Smooth muscle cell (in vitro differentiated cells): ENCODE data around the gene LDLRAD4. TPM values are rescaled to one million over a fixed set of nuclear protein-coding genes. Genes with fewer than 3 reads are reported as not detected.

Experiments
- DNase-seq: peaks from one replicate; lab custom pipeline; 2025; ENCODE audit not compliant: unreplicated experiment; lab: John Stamatoyannopoulos, UW
- H2AFZ ChIP-seq: fragments of 200-600 bp; sonication (generic); 2 replicates; pipeline ENCODE4 v1.6.0; 2016; ENCODE audit warnings: antibody characterized with exemption, low read depth, mild to moderate bottlenecking
- H3F3A ChIP-seq: fragments of 200-600 bp; sonication (generic); 2 replicates; pipeline ENCODE4 v1.6.0; 2017; ENCODE audit warnings: antibody characterized with exemption, low read depth
- H3K27ac ChIP-seq: fragments of 200-600 bp; sonication (generic); 2 replicates; pipeline ENCODE4 v1.5.1; 2016; ENCODE audit warnings: low read depth, mild to moderate bottlenecking
- H3K27me3 ChIP-seq: fragments of 200-600 bp; sonication (generic); 2 replicates; pipeline ENCODE4 v1.6.1; 2016; ENCODE audit warnings: low read depth, mild to moderate bottlenecking
- H3K36me3 ChIP-seq: fragments of 200-600 bp; sonication (generic); 2 replicates; pipeline ENCODE4 v1.5.1; 2016; ENCODE audit warnings: low read depth
- H3K4me1 ChIP-seq: fragments of 200-600 bp; sonication (generic); 2 replicates; pipeline ENCODE4 v1.5.1; 2016; ENCODE audit warnings: low read depth
- H3K4me2 ChIP-seq: fragments of 200-600 bp; sonication (generic); 2 replicates; pipeline ENCODE4 v1.6.0; 2016; ENCODE audit warnings: mild to moderate bottlenecking
- H3K4me3 ChIP-seq: fragments of 200-600 bp; sonication (generic); 2 replicates; pipeline ENCODE4 v1.5.1; 2016; ENCODE audit warnings: mild to moderate bottlenecking
- H3K79me2 ChIP-seq: fragments of 200-600 bp; sonication (generic); 2 replicates; pipeline ENCODE4 v1.6.0; 2016; ENCODE audit warnings: low read depth, mild to moderate bottlenecking
- H3K9ac ChIP-seq: fragments of 200-600 bp; sonication (generic); 2 replicates; pipeline ENCODE4 v1.6.0; 2016; ENCODE audit warnings: low read depth
- H3K9me3 ChIP-seq: fragments of 200-600 bp; sonication (generic); replicated peaks from 2 replicates; pipeline ENCODE4 v1.5.1; 2016; ENCODE audit warnings: low read depth
- H4K20me1 ChIP-seq: fragments of 200-600 bp; sonication (generic); 2 replicates; pipeline ENCODE4 v1.6.0; 2016; ENCODE audit warnings: low read depth
- WGBS: methylation state at CpG from one replicate; pipeline ENCODE4 v1.1.7; 2016; ENCODE audit warnings: low lambda C conversion rate; 5-methylcytosine and 5-hydroxymethylcytosine counted together
- polyA plus RNA-seq: library from polyadenylated mRNA; unstranded; fragments of >200 nt; fragmentation: Nextera tagmentation; extraction: Ambion mirVana; gene quantifications from 2 replicates; pipeline ENCODE4 v1.2.1, GENCODE V29; 2016
- total RNA-seq: library from RNA; depleted of rRNA; stranded (reverse); fragments of >200 nt; gene quantifications from 2 replicates; pipeline ENCODE4 v1.2.3, GENCODE V29; 2014
- TF ChIP-seq, protein P1 (sequence below): fragments of 200-600 bp; sonication (generic); IDR thresholded peaks from 2 replicates; pipeline ENCODE4 v1.5.1; 2017; ENCODE audit warnings: borderline replicate concordance, mild to moderate bottlenecking, antibody characterized with exemption; ENCODE audit not compliant: insufficient read depth, poor library complexity, severe bottlenecking

The LDLRAD4 gene
- total and polyA plus RNA-seq, 2 experiments from 2014 or later = 36.2 to 48.3 TPM

DNA sequence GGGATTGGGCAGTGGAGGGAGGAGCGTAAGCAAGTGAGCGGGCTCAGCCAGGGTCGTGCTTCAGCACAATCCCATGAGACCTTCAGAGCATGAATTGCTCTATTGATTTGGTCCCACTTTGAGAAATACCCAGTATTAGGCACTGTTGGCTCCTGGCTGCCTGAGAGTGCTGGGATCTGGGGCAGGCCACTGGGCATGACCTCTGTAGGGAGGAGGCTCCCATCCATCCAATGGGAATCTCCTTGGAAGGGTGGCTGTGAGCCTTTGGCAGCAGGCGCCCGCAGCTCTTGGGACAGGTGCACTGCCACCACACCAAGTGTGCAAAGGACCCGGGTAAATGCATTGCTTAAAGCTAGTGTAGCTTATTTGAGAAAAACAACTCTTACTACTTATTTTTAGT is 137.5 kb downstream of the LDLRAD4 start:
- Histone ChIP-seq H3K9ac (no peak overlapping the region), H3K79me2 (peaks cover 97% of the 10 kb centered on the region), H3K27ac (no peak overlapping the region), H3K4me1 (no peaks in the 10 kb centered on the region), H3K27me3 (no peaks in the 10 kb centered on the region), H3K9me3 (no peaks in the 10 kb centered on the region), H4K20me1 (peaks cover 61% of the 10 kb centered on the region), H3K4me3 (no peak overlapping the region), H3K36me3 (no peaks in the 10 kb centered on the region), H3F3A (no peaks in the 10 kb centered on the region), H3K4me2 (no peak overlapping the region), H2AFZ (no peak overlapping the region)
- WGBS = 97% methylated on average over 6 of the region's 6 CpGs
- no peak for DNase-seq
- TF ChIP-seq, protein P1, sequence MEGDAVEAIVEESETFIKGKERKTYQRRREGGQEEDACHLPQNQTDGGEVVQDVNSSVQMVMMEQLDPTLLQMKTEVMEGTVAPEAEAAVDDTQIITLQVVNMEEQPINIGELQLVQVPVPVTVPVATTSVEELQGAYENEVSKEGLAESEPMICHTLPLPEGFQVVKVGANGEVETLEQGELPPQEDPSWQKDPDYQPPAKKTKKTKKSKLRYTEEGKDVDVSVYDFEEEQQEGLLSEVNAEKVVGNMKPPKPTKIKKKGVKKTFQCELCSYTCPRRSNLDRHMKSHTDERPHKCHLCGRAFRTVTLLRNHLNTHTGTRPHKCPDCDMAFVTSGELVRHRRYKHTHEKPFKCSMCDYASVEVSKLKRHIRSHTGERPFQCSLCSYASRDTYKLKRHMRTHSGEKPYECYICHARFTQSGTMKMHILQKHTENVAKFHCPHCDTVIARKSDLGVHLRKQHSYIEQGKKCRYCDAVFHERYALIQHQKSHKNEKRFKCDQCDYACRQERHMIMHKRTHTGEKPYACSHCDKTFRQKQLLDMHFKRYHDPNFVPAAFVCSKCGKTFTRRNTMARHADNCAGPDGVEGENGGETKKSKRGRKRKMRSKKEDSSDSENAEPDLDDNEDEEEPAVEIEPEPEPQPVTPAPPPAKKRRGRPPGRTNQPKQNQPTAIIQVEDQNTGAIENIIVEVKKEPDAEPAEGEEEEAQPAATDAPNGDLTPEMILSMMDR = no peak

DNA sequence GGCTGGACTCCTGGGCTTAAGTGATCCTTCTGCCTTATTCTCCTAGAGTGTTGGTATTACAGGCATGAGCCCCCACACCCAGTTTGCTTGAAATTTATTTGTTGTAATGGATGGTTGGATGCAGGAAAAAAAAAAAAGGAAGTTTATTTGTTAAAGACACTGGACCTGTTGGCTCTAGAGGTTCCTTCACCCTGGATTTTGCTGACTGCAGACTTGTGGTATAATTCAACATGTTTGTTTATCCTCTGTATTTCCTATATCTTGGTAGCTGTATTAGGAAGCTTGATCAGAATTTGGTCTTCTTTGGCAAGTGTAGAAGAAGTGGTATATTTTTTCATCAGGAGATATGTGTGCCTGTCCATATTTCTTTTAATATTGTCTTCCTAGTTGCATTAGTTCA is 138.7 kb downstream of the LDLRAD4 start:
- TF ChIP-seq, protein P1 = no peak
- no peaks in the 10 kb centered on the region for H3K4me1 ChIP-seq
- H4K20me1 ChIP-seq = peaks cover 73% of the 10 kb centered on the region
- H3K9me3 ChIP-seq = no peaks in the 10 kb centered on the region
- H3K27me3 ChIP-seq = no peaks in the 10 kb centered on the region
- H3K4me2 ChIP-seq = no peak overlapping the region
- no peak for DNase-seq
- no peak overlapping the region for H2AFZ ChIP-seq
- no peak overlapping the region for H3K9ac ChIP-seq
- H3K4me3 ChIP-seq = no peak overlapping the region
- no peaks in the 10 kb centered on the region for H3F3A ChIP-seq
- H3K27ac ChIP-seq = no peak overlapping the region
- peaks cover 97% of the 10 kb centered on the region for H3K79me2 ChIP-seq
- H3K36me3 ChIP-seq = no peaks in the 10 kb centered on the region

DNA sequence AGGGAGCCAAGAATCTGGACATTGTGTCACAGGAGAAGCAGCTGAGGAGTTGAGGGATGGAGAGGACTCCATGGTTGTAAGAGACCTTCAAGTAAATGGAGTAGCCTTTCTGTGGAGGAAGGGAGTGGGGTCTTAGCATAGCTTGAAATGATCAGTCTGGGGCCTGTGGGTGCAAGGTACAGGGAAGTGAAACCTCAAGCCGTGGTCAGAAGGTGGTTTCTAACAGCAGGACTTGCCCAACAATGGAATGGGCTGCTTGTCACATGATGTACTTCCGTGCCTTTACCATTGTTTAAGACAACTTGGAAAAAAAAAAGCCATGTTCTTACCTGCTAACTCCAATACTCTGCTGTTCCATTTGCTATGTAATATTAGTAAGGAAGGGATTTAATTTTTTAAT is 140.7 kb downstream of the LDLRAD4 start:
- no peak overlapping the region for H2AFZ ChIP-seq
- 96% methylated on average over 2 of the region's 2 CpGs for WGBS

DNA sequence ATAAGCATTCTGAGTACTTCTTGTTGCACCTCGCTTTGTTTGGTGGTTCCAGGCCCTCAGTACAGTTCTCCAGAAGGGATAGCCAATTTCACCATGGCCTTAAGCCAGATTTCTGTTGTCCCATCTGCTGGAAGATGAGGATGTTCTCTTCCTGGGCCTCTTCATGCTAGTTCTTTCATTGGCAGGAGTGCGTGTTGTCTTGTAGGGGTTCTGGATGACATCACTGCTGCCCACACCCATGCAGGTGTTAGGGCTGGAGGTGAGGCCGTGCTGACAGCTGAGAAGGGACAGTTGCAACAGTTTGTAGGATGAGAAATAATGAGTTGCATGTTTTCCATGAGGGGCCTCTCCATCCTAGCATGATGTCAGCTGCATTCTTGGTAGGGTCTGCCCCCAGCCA is 142.9 kb downstream of the LDLRAD4 start:
- no peaks in the 10 kb centered on the region for H3K27me3 ChIP-seq
- no peaks in the 10 kb centered on the region for H3K4me1 ChIP-seq
- TF ChIP-seq, protein P1 = no peak
- no peak overlapping the region for H3K4me2 ChIP-seq
- no peak for DNase-seq
- no peaks in the 10 kb centered on the region for H3K36me3 ChIP-seq
- H3K9me3 ChIP-seq = no peaks in the 10 kb centered on the region
- H2AFZ ChIP-seq = no peak overlapping the region
- H3K79me2 ChIP-seq = peaks cover 94% of the 10 kb centered on the region
- peaks cover 76% of the 10 kb centered on the region for H4K20me1 ChIP-seq
- H3K27ac ChIP-seq = no peak overlapping the region
- no peaks in the 10 kb centered on the region for H3F3A ChIP-seq
- H3K9ac ChIP-seq = no peak overlapping the region
- 92% methylated on average over 3 of the region's 3 CpGs for WGBS
- no peak overlapping the region for H3K4me3 ChIP-seq

More for the DNA sequence above, 140.7 kb downstream of the LDLRAD4 start:
- no peak for DNase-seq
- H3K4me1 ChIP-seq = no peaks in the 10 kb centered on the region
- peaks cover 97% of the 10 kb centered on the region for H3K79me2 ChIP-seq
- H3K27me3 ChIP-seq = no peaks in the 10 kb centered on the region
- no peak overlapping the region for H3K27ac ChIP-seq
- no peak overlapping the region for H3K4me3 ChIP-seq
- H3F3A ChIP-seq = no peaks in the 10 kb centered on the region
- no peak overlapping the region for H3K9ac ChIP-seq
- no peaks in the 10 kb centered on the region for H3K36me3 ChIP-seq
- H3K4me2 ChIP-seq = no peak overlapping the region
- H3K9me3 ChIP-seq = no peaks in the 10 kb centered on the region
- TF ChIP-seq, protein P1 = no peak
- peaks cover 76% of the 10 kb centered on the region for H4K20me1 ChIP-seq
